SU-DHL-6 (cell line): ENCODE measurements around the gene SCARF2.

Source experiments
- H2AFZ ChIP-seq: fragments of 200-600 bp; sonication (generic); 2 replicates; pipeline ENCODE4 v1.6.1; 2014; ENCODE audit warnings: low read depth, mild to moderate bottlenecking, moderate library complexity, mixed read lengths, antibody characterized with exemption, low read length; ENCODE audit not compliant: severe bottlenecking
- H3F3A ChIP-seq: fragments of 200-600 bp; shearing (Covaris generic); 2 replicates; pipeline ENCODE4 v1.6.0; 2016; ENCODE audit warnings: antibody characterized with exemption, mild to moderate bottlenecking; ENCODE audit not compliant: insufficient read depth
- H3K27ac ChIP-seq: fragments of 200-600 bp; sonication (generic); 2 replicates; pipeline ENCODE4 v1.5.1; 2016; ENCODE audit warnings: low read depth, mild to moderate bottlenecking, low read length, moderate library complexity, mixed read lengths
- H3K27me3 ChIP-seq: fragments of 200-600 bp; sonication (generic), shearing (Covaris generic); 2 replicates; pipeline ENCODE4 v1.6.0; 2014; ENCODE audit warnings: mild to moderate bottlenecking, low read length
- H3K36me3 ChIP-seq: fragments of 200-600 bp; sonication (generic); 2 replicates; pipeline ENCODE4 v1.6.1; 2014; ENCODE audit warnings: mild to moderate bottlenecking, low read length, mixed read lengths
- H3K4me2 ChIP-seq: fragments of 300-600, 200-600 bp; shearing (Covaris generic), sonication (generic); 2 replicates; pipeline ENCODE4 v1.6.0; 2014; ENCODE audit warnings: low read length, low read depth, mild to moderate bottlenecking; ENCODE audit not compliant: poor library complexity, severe bottlenecking
- H3K4me3 ChIP-seq: fragments of 200-600 bp; sonication (generic); 2 replicates; pipeline ENCODE4 v1.5.1; 2014; ENCODE audit warnings: antibody characterized with exemption, low read length, mild to moderate bottlenecking, mixed read lengths; ENCODE audit not compliant: insufficient read depth, poor library complexity, severe bottlenecking
- H3K79me2 ChIP-seq: fragments of 200-600 bp; sonication (generic); 2 replicates; pipeline ENCODE4 v1.6.1; 2014; ENCODE audit warnings: mild to moderate bottlenecking, low read length, moderate library complexity; ENCODE audit not compliant: insufficient read depth
- H3K9ac ChIP-seq: fragments of 200-600 bp; sonication (generic); 2 replicates; pipeline ENCODE4 v1.7.0; 2014; ENCODE audit warnings: mild to moderate bottlenecking, low read length
- H3K9me2 ChIP-seq: fragments of 200-600 bp; sonication (generic); replicated peaks from 2 replicates; pipeline ENCODE4 v1.6.1; 2014; ENCODE audit warnings: low read length; ENCODE audit not compliant: insufficient read depth
- H3K9me3 ChIP-seq: fragments of 200-600 bp; sonication (generic); 2 replicates; pipeline ENCODE4 v1.6.1; 2014; ENCODE audit warnings: low read length, mixed read lengths; ENCODE audit not compliant: insufficient read depth
- H4K20me1 ChIP-seq: fragments of 200-600 bp; sonication (generic); 2 replicates; pipeline ENCODE4 v1.6.1; 2014; ENCODE audit warnings: low read depth, mild to moderate bottlenecking, antibody characterized with exemption, low read length, moderate library complexity, mixed read lengths
- EZH2phosphoT487 ChIP-seq: fragments of 200-600 bp; sonication (generic), shearing (Covaris generic); conservative IDR thresholded peaks from 2 replicates; pipeline ENCODE4 v1.6.1; 2018; ENCODE audit warnings: mild to moderate bottlenecking, antibody characterized with exemption, low read length, moderate library complexity, mixed read lengths
- TF ChIP-seq, protein P1 (sequence below): fragments of 200-600 bp; sonication (generic); IDR thresholded peaks from one replicate; pipeline ENCODE4 v1.5.1; 2017; ENCODE audit warnings: antibody characterized with exemption, mild to moderate bottlenecking, low read length, moderate library complexity; ENCODE audit not compliant: insufficient read depth, poor library complexity, severe bottlenecking

The SCARF2 gene

DNA sequence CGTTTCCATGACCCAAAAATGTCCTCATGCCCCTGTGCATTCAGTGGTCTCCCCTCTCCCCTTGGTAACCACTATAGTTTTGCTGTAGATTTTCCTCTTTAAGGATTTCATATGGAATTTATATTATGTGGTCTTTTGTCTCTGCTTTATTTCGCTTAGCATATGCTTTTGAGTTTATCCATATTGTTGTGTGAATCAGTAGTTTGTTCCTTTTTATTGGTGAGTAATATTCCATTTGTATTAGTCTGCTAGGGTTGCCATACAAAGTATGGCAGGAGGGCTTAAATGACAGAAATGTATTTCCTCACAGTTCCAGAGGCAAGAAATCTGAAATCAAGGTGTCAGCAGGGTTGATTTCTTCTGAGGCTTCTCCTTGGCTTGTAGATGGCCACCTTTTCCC is 40.1 kb downstream of the SCARF2 start:
- TF ChIP-seq EZH2phosphoT487, result no peak
- TF ChIP-seq, protein P1, sequence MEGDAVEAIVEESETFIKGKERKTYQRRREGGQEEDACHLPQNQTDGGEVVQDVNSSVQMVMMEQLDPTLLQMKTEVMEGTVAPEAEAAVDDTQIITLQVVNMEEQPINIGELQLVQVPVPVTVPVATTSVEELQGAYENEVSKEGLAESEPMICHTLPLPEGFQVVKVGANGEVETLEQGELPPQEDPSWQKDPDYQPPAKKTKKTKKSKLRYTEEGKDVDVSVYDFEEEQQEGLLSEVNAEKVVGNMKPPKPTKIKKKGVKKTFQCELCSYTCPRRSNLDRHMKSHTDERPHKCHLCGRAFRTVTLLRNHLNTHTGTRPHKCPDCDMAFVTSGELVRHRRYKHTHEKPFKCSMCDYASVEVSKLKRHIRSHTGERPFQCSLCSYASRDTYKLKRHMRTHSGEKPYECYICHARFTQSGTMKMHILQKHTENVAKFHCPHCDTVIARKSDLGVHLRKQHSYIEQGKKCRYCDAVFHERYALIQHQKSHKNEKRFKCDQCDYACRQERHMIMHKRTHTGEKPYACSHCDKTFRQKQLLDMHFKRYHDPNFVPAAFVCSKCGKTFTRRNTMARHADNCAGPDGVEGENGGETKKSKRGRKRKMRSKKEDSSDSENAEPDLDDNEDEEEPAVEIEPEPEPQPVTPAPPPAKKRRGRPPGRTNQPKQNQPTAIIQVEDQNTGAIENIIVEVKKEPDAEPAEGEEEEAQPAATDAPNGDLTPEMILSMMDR, result no peak
- Histone ChIP-seq H3K4me3 (no peak overlapping the region), H4K20me1 (no peaks in the 10 kb centered on the region), H3K27ac (no peak overlapping the region), H3K9me3 (no peaks in the 10 kb centered on the region), H3K9ac (no peak overlapping the region), H3K79me2 (no peaks in the 10 kb centered on the region), H3K4me2 (no peak overlapping the region), H2AFZ (no peak overlapping the region), H3K9me2 (no peaks in the 10 kb centered on the region), H3K27me3 (no peaks in the 10 kb centered on the region), H3F3A (no peaks in the 10 kb centered on the region), H3K36me3 (no peaks in the 10 kb centered on the region)

DNA sequence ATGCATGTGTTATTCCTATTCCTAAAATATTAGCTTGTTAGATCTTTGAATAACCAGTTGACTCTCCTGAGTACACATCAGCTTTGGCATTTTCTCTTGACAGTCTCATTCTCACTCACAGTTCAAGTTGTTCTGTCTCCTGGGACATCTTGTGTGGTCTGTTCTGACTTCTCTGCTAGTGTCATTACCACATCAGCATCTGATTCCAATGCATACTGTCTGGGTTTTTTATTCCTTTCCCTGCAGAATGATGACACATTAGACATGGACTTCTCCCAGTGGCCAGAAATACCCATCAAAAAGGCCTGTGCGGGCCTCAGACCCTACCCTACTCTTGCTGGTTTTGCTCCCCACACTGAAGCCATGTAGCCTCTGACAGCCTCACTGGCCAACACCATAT is 41.0 kb downstream of the SCARF2 start:
- Histone ChIP-seq H3K9ac (no peak overlapping the region), H3K79me2 (no peaks in the 10 kb centered on the region), H3K9me3 (no peaks in the 10 kb centered on the region), H3F3A (no peaks in the 10 kb centered on the region), H2AFZ (no peak overlapping the region), H3K9me2 (no peaks in the 10 kb centered on the region), H3K4me2 (no peak overlapping the region), H3K4me3 (no peak overlapping the region), H3K27ac (no peak overlapping the region), H4K20me1 (no peaks in the 10 kb centered on the region), H3K36me3 (no peaks in the 10 kb centered on the region), H3K27me3 (no peaks in the 10 kb centered on the region)
- TF ChIP-seq EZH2phosphoT487, result no peak
- TF ChIP-seq, protein P1, result no peak

DNA sequence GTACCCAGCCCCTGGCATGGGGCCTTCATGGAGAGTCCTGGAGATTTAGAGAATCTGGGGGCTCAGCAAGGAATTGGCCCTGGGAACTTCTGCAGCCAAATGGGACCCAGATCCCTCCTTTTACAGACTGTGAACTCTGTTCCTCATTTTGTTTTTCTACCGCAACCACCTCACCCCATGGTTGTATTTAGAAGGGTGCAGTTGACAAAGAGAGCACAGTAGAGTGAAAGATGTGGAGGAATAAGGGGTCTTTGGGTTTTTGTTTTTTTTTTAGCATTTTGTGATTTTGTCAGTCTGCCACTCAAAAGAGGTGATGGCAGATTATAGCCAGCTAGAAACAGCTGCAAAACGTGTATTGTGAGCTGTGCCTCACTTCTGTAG is 41.7 kb downstream of the SCARF2 start:
- no peaks in the 10 kb centered on the region for H3K27me3 ChIP-seq
- H2AFZ ChIP-seq, result no peak overlapping the region
- no peaks in the 10 kb centered on the region for H3K79me2 ChIP-seq
- H3K27ac ChIP-seq, result no peak overlapping the region
- H4K20me1 ChIP-seq, result no peaks in the 10 kb centered on the region
- no peaks in the 10 kb centered on the region for H3K9me2 ChIP-seq
- no peaks in the 10 kb centered on the region for H3K9me3 ChIP-seq
- H3K9ac ChIP-seq, result no peak overlapping the region
- no peaks in the 10 kb centered on the region for H3K36me3 ChIP-seq
- no peak for TF ChIP-seq EZH2phosphoT487
- TF ChIP-seq, protein P1, result no peak
- no peak overlapping the region for H3K4me2 ChIP-seq
- H3F3A ChIP-seq, result no peaks in the 10 kb centered on the region
- H3K4me3 ChIP-seq, result no peak overlapping the region
